Endothelial cell of umbilical vein (primary cell): ENCODE measurements around the gene C1orf198. TPM values are rescaled to one million over a fixed set of nuclear protein-coding genes. Genes with fewer than 3 reads are reported as not detected.

Experiments used
- BruUV-seq: library from RNA; stranded (reverse); fragments of 400-500 nt; replicated peaks from 2 replicates; lab custom pipeline; 2021; lab: Mats Ljungman, UMichigan
- CTCF ChIA-PET: fragments of 300-600, 350-600 bp; sonication (Branson Sonifier 250); formaldehyde crosslinking; loops from one replicate; lab custom pipeline; 2021; ENCODE audit warnings: antibody characterized with exemption, inconsistent platforms; lab: Charles Lee
- POLR2A ChIA-PET: fragments of 300-600, 350-600 bp; sonication (Branson Sonifier 250); formaldehyde crosslinking; loops from one replicate; lab custom pipeline; 2021; ENCODE audit warnings: antibody characterized with exemption, inconsistent platforms; lab: Charles Lee
- DNase-seq: peaks from one replicate; pipeline ENCODE4 v3.0.0-alpha.2; 2011; ENCODE audit warnings: low read depth, low spot score
- FAIRE-seq: peaks from 2 replicates; lab custom pipeline; 2011; peaks lifted over from hg19 to GRCh38; lab: Jason Lieb, UNC
- H2AFZ ChIP-seq: 2 replicates; pipeline ENCODE4 v1.6.0; 2012; ENCODE audit warnings: low read depth, low read length, control low read depth, inconsistent platforms
- H3K27ac ChIP-seq: 2 replicates; pipeline ENCODE4 v1.5.1; 2011; ENCODE audit warnings: low read depth, mild to moderate bottlenecking, control low read depth, low read length, moderate library complexity; ENCODE audit not compliant: insufficient read depth
- H3K27me3 ChIP-seq, 2 experiments: 2 replicates each; pipeline versions ENCODE4 v1.6.0 to v1.6.1; 2011; ENCODE audit warnings: low read length in 2 of 2, mixed read lengths in 1 of 2; ENCODE audit not compliant: control insufficient read depth in 2 of 2, insufficient read depth in 2 of 2
- H3K36me3 ChIP-seq, 2 experiments: 2 replicates in 1 of 2; 3 replicates in 1 of 2; pipeline ENCODE4 v1.5.1; 2011; ENCODE audit warnings: low read length in 2 of 2, mild to moderate bottlenecking in 1 of 2, moderate library complexity in 1 of 2; ENCODE audit not compliant: control insufficient read depth in 2 of 2, insufficient read depth in 2 of 2; ENCODE audit errors: extremely low read depth in 1 of 2
- H3K4me1 ChIP-seq: 3 replicates; pipeline ENCODE4 v1.5.1; 2011; ENCODE audit warnings: mild to moderate bottlenecking, low read length; ENCODE audit not compliant: control insufficient read depth, insufficient read depth; ENCODE audit errors: extremely low read depth
- H3K4me2 ChIP-seq: 2 replicates; pipeline ENCODE4 v1.6.1; 2011; ENCODE audit warnings: low read length, control low read depth, mixed read lengths; ENCODE audit not compliant: insufficient read depth
- H3K4me3 ChIP-seq, 3 experiments: fragments of 200-600 bp in 1 of 3; sonication (generic), shearing (Covaris generic) in 1 of 3; replicated peaks in 1 of 3; 2 replicates each; pipeline ENCODE4 v1.5.1; 2011 to 2016; ENCODE audit warnings: control low read depth in 3 of 3, low read length in 3 of 3, mild to moderate bottlenecking in 2 of 3, inconsistent platforms in 1 of 3, low read depth in 1 of 3, moderate library complexity in 1 of 3; ENCODE audit not compliant: insufficient read depth in 1 of 3
- H3K79me2 ChIP-seq: 2 replicates; pipeline ENCODE4 v1.6.0; 2012; ENCODE audit warnings: low read length, inconsistent platforms; ENCODE audit not compliant: control insufficient read depth, insufficient read depth
- H3K9ac ChIP-seq: replicated peaks from 2 replicates; pipeline ENCODE3; 2011; ENCODE audit warnings: low read length, control low read depth; ENCODE audit not compliant: insufficient read depth; ENCODE audit errors: extremely low read depth
- H3K9me1 ChIP-seq: replicated peaks from 3 replicates; pipeline ENCODE4 v1.6.0; 2011; ENCODE audit warnings: mild to moderate bottlenecking, low read length; ENCODE audit not compliant: control insufficient read depth, insufficient read depth; ENCODE audit errors: extremely low read depth
- H3K9me3 ChIP-seq: replicated peaks from 2 replicates; pipeline ENCODE4 v1.5.1; 2012; ENCODE audit warnings: low read length, inconsistent platforms; ENCODE audit not compliant: control insufficient read depth, insufficient read depth
- H4K20me1 ChIP-seq: replicated peaks from 2 replicates; pipeline ENCODE3; 2011; ENCODE audit warnings: mild to moderate bottlenecking, low read length; ENCODE audit not compliant: control insufficient read depth, insufficient read depth; ENCODE audit errors: extremely low read depth
- CTCF ChIP-seq, 2 donors: IDR thresholded peaks; 1 replicate in 1 of 2; 2 replicates in 1 of 2; pipeline ENCODE4 v1.5.1; 2011; ENCODE audit warnings: low read length in 2 of 2, mild to moderate bottlenecking in 2 of 2, moderate library complexity in 2 of 2, control low read depth in 1 of 2, inconsistent platforms in 1 of 2, low read depth in 1 of 2; ENCODE audit not compliant: insufficient read depth in 1 of 2; ENCODE audit errors: extremely low read depth in 1 of 2
- EZH2 ChIP-seq: IDR thresholded peaks from 2 replicates; pipeline ENCODE4 v1.6.1; 2012; ENCODE audit warnings: borderline replicate concordance, low read depth, mild to moderate bottlenecking, moderate library complexity, low read length, inconsistent platforms; ENCODE audit not compliant: severe bottlenecking
- FOS ChIP-seq: IDR thresholded peaks from 2 replicates; pipeline ENCODE4 v1.6.1; 2011; ENCODE audit warnings: mild to moderate bottlenecking, low read length, moderate library complexity, borderline replicate concordance; ENCODE audit not compliant: insufficient read depth
- GATA2 ChIP-seq: IDR thresholded peaks from 2 replicates; pipeline ENCODE4 v1.7.0; 2011; ENCODE audit warnings: low read depth, mild to moderate bottlenecking, moderate library complexity, mixed read lengths, low read length; ENCODE audit not compliant: insufficient read length, insufficient read depth
- JUN ChIP-seq: IDR thresholded peaks from 2 replicates; pipeline ENCODE4 v1.6.1; 2011; ENCODE audit warnings: borderline replicate concordance, low read depth; ENCODE audit not compliant: insufficient read length, insufficient read depth
- MYC ChIP-seq: IDR thresholded peaks from one replicate; pipeline ENCODE4 v1.6.1; 2011; ENCODE audit warnings: mild to moderate bottlenecking, low read depth, low read length
- POLR2A ChIP-seq: IDR thresholded peaks from 2 replicates; pipeline ENCODE4 v1.6.1; 2012; ENCODE audit warnings: low read depth, mild to moderate bottlenecking, control low read depth, low read length
- POLR2AphosphoS5 ChIP-seq: IDR thresholded peaks from 2 replicates; pipeline ENCODE4 v1.6.1; 2012; ENCODE audit warnings: low read depth, mild to moderate bottlenecking, control low read depth, low read length, moderate library complexity; ENCODE audit not compliant: insufficient read depth
- dilution Hi-C: fragments of 300-500 bp; cut with MboI; formaldehyde crosslinking; loops from one replicate; pipeline ENCODE4 v1.15.0; 2019; ENCODE audit warnings: low sequenced_read_pairs; ENCODE audit not compliant: extremely low pct_ligation_motif_present
- intact Hi-C: fragments of 100-400 bp; cut with micrococcal nuclease; formaldehyde crosslinking; loops from one replicate; pipeline ENCODE4 v1.10.0; 2022
- polyA plus RNA-seq, 4 experiments: library from polyadenylated mRNA; depleted of rRNA in 3 of 4; stranded (reverse) in 3 of 4; unstranded in 1 of 4; fragments of >200 nt; gene quantifications; 2 replicates each; pipeline versions ENCODE4 v1.2.1 to v1.2.3, GENCODE V29; 2011 to 2012; ENCODE audit warnings: missing spikeins in 1 of 4
- total RNA-seq: library from RNA; stranded (reverse); gene quantifications from 2 replicates; pipeline ENCODE4 v1.2.3, GENCODE V29; 2021
- TF ChIP-seq, protein P1 (sequence below): IDR thresholded peaks from 2 replicates; pipeline ENCODE4 v1.6.1; 2011; ENCODE audit not compliant: insufficient read depth, insufficient read length

Gene C1orf198
- total and polyA plus RNA-seq, 2 donors (not counting 3 experiments of a cell fraction or from before 2014, with no cell fraction given), result 21.2 to 29.2 TPM

- no peak overlapping the region for H3K9ac ChIP-seq
- TF ChIP-seq POLR2A (no peak), EZH2 (no peak), MYC (no peak), FOS (peak; percentile 5), JUN (peak; percentile 13)
- TF ChIP-seq, protein P1, sequence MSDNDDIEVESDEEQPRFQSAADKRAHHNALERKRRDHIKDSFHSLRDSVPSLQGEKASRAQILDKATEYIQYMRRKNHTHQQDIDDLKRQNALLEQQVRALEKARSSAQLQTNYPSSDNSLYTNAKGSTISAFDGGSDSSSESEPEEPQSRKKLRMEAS, result no peak
- H3K4me2 ChIP-seq, result no peak overlapping the region
- no TSS peak for BruUV-seq
- H3K79me2 ChIP-seq, result no peaks in the 10 kb centered on the region
- POLR2A ChIA-PET, result no interaction called here
- H3K9me3 ChIP-seq, result no peaks in the 10 kb centered on the region
- dilution Hi-C loops, result no loop called here
- no peaks in the 10 kb centered on the region for H3K9me1 ChIP-seq
- no peak overlapping the region for H3K4me3 ChIP-seq
- H3K27me3 ChIP-seq, result no peaks in the 10 kb centered on the region
- no peak overlapping the region for H2AFZ ChIP-seq
- H3K36me3 ChIP-seq, result no peaks in the 10 kb centered on the region
- intact Hi-C loops, result no loop called here
- DNase-seq (peak; percentile 49), FAIRE-seq (no peak)
- CTCF ChIA-PET, result no interaction called here
- no peak overlapping the region for H3K27ac ChIP-seq
- no peaks in the 10 kb centered on the region for H4K20me1 ChIP-seq
- peaks cover 4% of the 10 kb centered on the region for H3K4me1 ChIP-seq
Measured at GRCh38 chr1:230824919-230825721, 43.2 kb downstream of the C1orf198 start.

DNA sequence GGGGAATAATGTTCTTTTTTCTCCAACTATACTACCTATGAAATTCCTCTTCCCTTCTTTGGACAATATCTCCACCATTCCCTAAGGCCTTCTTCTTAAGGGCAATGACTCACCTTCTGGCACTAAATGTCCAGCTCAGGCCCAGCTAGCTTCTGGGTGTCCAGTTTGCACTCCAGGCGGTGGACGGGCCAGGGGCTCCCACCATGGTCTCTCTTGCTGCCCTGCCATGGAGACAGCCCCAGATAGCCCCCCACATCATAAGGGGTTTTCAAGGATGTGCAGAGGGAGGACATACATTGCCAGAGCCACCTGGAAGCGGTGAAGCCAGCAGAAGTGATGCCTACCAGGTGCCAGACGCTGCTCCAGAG, 43.8 kb downstream of the C1orf198 start:
- H4K20me1 ChIP-seq, result no peaks in the 10 kb centered on the region
- POLR2A ChIA-PET, result no interaction called here
- no peaks in the 10 kb centered on the region for H3K79me2 ChIP-seq
- H2AFZ ChIP-seq, result no peak overlapping the region
- H3K36me3 ChIP-seq, result no peaks in the 10 kb centered on the region
- H3K9ac ChIP-seq, result no peak overlapping the region
- H3K4me1 ChIP-seq, result peaks cover 4% of the 10 kb centered on the region
- no peak overlapping the region for H3K4me2 ChIP-seq
- dilution Hi-C loops (no loop called here), intact Hi-C loops (no loop called here)
- FAIRE-seq (no peak), DNase-seq (no peak)
- no peaks in the 10 kb centered on the region for H3K9me1 ChIP-seq
- TF ChIP-seq CTCF (IDR thresholded peaks at IDR 0.05; ENCODE audit: extremely low read depth in 1 of 2, insufficient read depth in 1 of 2, low read depth in 1 of 2, low read length in 2 of 2) (no peak), EZH2 (no peak), POLR2A (no peak), JUN (no peak), FOS (no peak), MYC (no peak), GATA2 (no peak), POLR2AphosphoS5 (no peak)
- TF ChIP-seq, protein P1, result no peak
- no TSS peak for BruUV-seq
- H3K27me3 ChIP-seq, result no peaks in the 10 kb centered on the region
- H3K27ac ChIP-seq, result no peak overlapping the region
- no peak overlapping the region for H3K4me3 ChIP-seq
- CTCF ChIA-PET, result no interaction called here
- no peaks in the 10 kb centered on the region for H3K9me3 ChIP-seq
